ENCODE measurements around the gene OTULIN. TPM values are rescaled to one million over a fixed set of nuclear protein-coding genes. Genes with fewer than 3 reads are reported as not detected.

Gene OTULIN
- total RNA-seq, 2 experiments from 2014 or later = 69.6 to 71.7 TPM

GRCh38 chr5:14683906-14684455 is 19.5 kb downstream of the OTULIN start:
- Mint-ChIP-seq H3K36me3 (ENCODE audit: low read depth) (peaks cover 66% of the 10 kb centered on the region), H3K9me3 (no peaks in the 10 kb centered on the region), H3K27me3 (no peaks in the 10 kb centered on the region), H3K4me3 (no peak overlapping the region), H3K27ac (no peak overlapping the region), H3K4me1 (peaks cover 20% of the 10 kb centered on the region)
- CTCF ChIA-PET = interaction anchor here (1.0 to 5.1 kb wide), 10 partner anchors 9 to 326 kb away, joined by 3 to 25 read pairs (median 7); no protein-coding TSS in a partner anchor
- POLR2A ChIA-PET = interaction anchor here (1.2 to 2.7 kb wide), 4 partner anchors 9 to 24 kb away, joined by 5 to 18 read pairs (median 6); partner anchors contain the start of gene OTULIN
- no peak for DNase-seq

GRCh38 chr5:14684757-14685156 is 20.2 kb downstream of the OTULIN start:
- DNase-seq = no peak
- ChIA-PET CTCF (interaction anchor here (1.1 to 5.1 kb wide), 13 partner anchors 9 to 320 kb away, joined by 3 to 25 read pairs (median 7); no protein-coding TSS in a partner anchor), POLR2A (interaction anchor here (1.2 to 2.7 kb wide), 4 partner anchors 10 to 23 kb away, joined by 5 to 18 read pairs (median 6); partner anchors contain the start of gene OTULIN)
- Mint-ChIP-seq H3K4me3 (no peak overlapping the region), H3K27me3 (no peaks in the 10 kb centered on the region), H3K9me3 (no peaks in the 10 kb centered on the region), H3K27ac (no peak overlapping the region), H3K4me1 (peaks cover 17% of the 10 kb centered on the region), H3K36me3 (ENCODE audit: low read depth) (peaks cover 70% of the 10 kb centered on the region)

- H3K27me3 Mint-ChIP-seq = no peaks in the 10 kb centered on the region
- peaks cover 1% of the 10 kb centered on the region for H3K9me3 Mint-ChIP-seq
- H3K27ac Mint-ChIP-seq = peak overlapping the region; percentile 21
- H3K4me1 Mint-ChIP-seq = peaks cover 15% of the 10 kb centered on the region
- H3K36me3 Mint-ChIP-seq (ENCODE audit: low read depth) = peaks cover 74% of the 10 kb centered on the region
- POLR2A ChIA-PET = interaction anchor here (0.7 to 2.7 kb wide), 8 partner anchors 9 to 317 kb away, joined by 3 to 18 read pairs (median 4); partner anchors contain the start of gene OTULIN
- CTCF ChIA-PET = interaction anchor here (0.6 to 5.1 kb wide), 26 partner anchors 8 to 330 kb away, joined by 3 to 25 read pairs (median 4); no protein-coding TSS in a partner anchor
- DNase-seq = peak; percentile 42
- no peak overlapping the region for H3K4me3 Mint-ChIP-seq
These were observed 21.2 kb downstream of the OTULIN start for GRCh38 chr5:14685757-14686156.

GRCh38 chr5:14686517-14686916 is 22.0 kb downstream of the OTULIN start:
- Mint-ChIP-seq H3K4me1 (peaks cover 15% of the 10 kb centered on the region), H3K27me3 (no peaks in the 10 kb centered on the region), H3K36me3 (ENCODE audit: low read depth) (peaks cover 75% of the 10 kb centered on the region), H3K27ac (no peak overlapping the region), H3K4me3 (no peak overlapping the region), H3K9me3 (peaks cover 1% of the 10 kb centered on the region)
- ChIA-PET POLR2A (interaction anchor here (1.0 to 1.9 kb wide), 5 partner anchors 10 to 316 kb away, joined by 3 to 8 read pairs (median 4); partner anchors contain the start of gene OTULIN), CTCF (interaction anchor here (0.5 to 5.1 kb wide), 10 partner anchors 12 to 317 kb away, joined by 3 to 25 read pairs (median 6); partner anchors contain the start of gene ANKH)
- no peak for DNase-seq

- no peaks in the 10 kb centered on the region for H3K27me3 Mint-ChIP-seq
- peaks cover 15% of the 10 kb centered on the region for H3K4me1 Mint-ChIP-seq
- ChIA-PET CTCF (interaction anchor here (1.6 to 5.1 kb wide), 5 partner anchors 13 to 316 kb away, joined by 5 to 25 read pairs (median 19); no protein-coding TSS in a partner anchor), POLR2A (interaction anchor here (1.9 kb wide), 1 partner anchor 15 kb away, joined by 8 read pairs; no protein-coding TSS in a partner anchor)
- no peak for DNase-seq
- H3K4me3 Mint-ChIP-seq = no peak overlapping the region
- H3K9me3 Mint-ChIP-seq = peaks cover 1% of the 10 kb centered on the region
- peaks cover 75% of the 10 kb centered on the region for H3K36me3 Mint-ChIP-seq (ENCODE audit: low read depth)
- H3K27ac Mint-ChIP-seq = no peak overlapping the region
These were observed 22.6 kb downstream of the OTULIN start for GRCh38 chr5:14687023-14687665.

GRCh38 chr5:14693070-14693469 is 28.6 kb downstream of the OTULIN start:
- no peaks in the 10 kb centered on the region for H3K27me3 Mint-ChIP-seq
- peaks cover 1% of the 10 kb centered on the region for H3K9me3 Mint-ChIP-seq
- ChIA-PET POLR2A (no interaction called here), CTCF (no interaction called here)
- H3K4me3 Mint-ChIP-seq = no peak overlapping the region
- DNase-seq = no peak
- H3K36me3 Mint-ChIP-seq (ENCODE audit: low read depth) = peaks cover 83% of the 10 kb centered on the region
- H3K4me1 Mint-ChIP-seq = peaks cover 12% of the 10 kb centered on the region
- H3K27ac Mint-ChIP-seq = no peak overlapping the region

GRCh38 chr5:14695152-14695551 is 30.6 kb downstream of the OTULIN start:
- no peak for DNase-seq
- H3K9me3 Mint-ChIP-seq = peaks cover 1% of the 10 kb centered on the region
- ChIA-PET POLR2A (interaction anchor here (1.0 kb wide), 1 partner anchor 96 kb away, joined by 3 read pairs; no protein-coding TSS in a partner anchor), CTCF (interaction anchor here (0.6 to 1.0 kb wide), 2 partner anchors 30 to 32 kb away, joined by 3 to 5 read pairs; no protein-coding TSS in a partner anchor)
- no peaks in the 10 kb centered on the region for H3K27me3 Mint-ChIP-seq
- H3K4me3 Mint-ChIP-seq = no peak overlapping the region
- H3K36me3 Mint-ChIP-seq (ENCODE audit: low read depth) = peaks cover 84% of the 10 kb centered on the region
- H3K4me1 Mint-ChIP-seq = peaks cover 30% of the 10 kb centered on the region
- no peak overlapping the region for H3K27ac Mint-ChIP-seq

GRCh38 chr5:14696057-14696456 is 31.5 kb downstream of the OTULIN start:
- H3K9me3 Mint-ChIP-seq = no peaks in the 10 kb centered on the region
- ChIA-PET POLR2A (interaction anchor here (1.0 kb wide), 1 partner anchor 95 kb away, joined by 3 read pairs; no protein-coding TSS in a partner anchor), CTCF (interaction anchor here (1.0 kb wide), 1 partner anchor 31 kb away, joined by 5 read pairs; no protein-coding TSS in a partner anchor)

GRCh38 chr5:14696851-14697250 is 32.3 kb downstream of the OTULIN start:
- Mint-ChIP-seq H3K36me3 (ENCODE audit: low read depth) (peaks cover 80% of the 10 kb centered on the region), H3K27ac (peak overlapping the region; percentile 28), H3K9me3 (no peaks in the 10 kb centered on the region), H3K4me3 (no peak overlapping the region), H3K27me3 (no peaks in the 10 kb centered on the region), H3K4me1 (peaks cover 44% of the 10 kb centered on the region)
- no peak for DNase-seq
- CTCF ChIA-PET = no interaction called here
- POLR2A ChIA-PET = interaction anchor here (1.4 kb wide), 1 partner anchor 11 kb away, joined by 9 read pairs; no protein-coding TSS in a partner anchor

More at GRCh38 chr5:14696057-14696456, 31.5 kb downstream of the OTULIN start:
- Mint-ChIP-seq H3K36me3 (ENCODE audit: low read depth) (peaks cover 80% of the 10 kb centered on the region), H3K4me1 (peaks cover 36% of the 10 kb centered on the region), H3K4me3 (no peak overlapping the region), H3K27ac (peak overlapping the region; percentile 20), H3K27me3 (no peaks in the 10 kb centered on the region)
- DNase-seq = no peak

- DNase-seq = no peak
- H3K27me3 Mint-ChIP-seq = no peaks in the 10 kb centered on the region
- ChIA-PET POLR2A (interaction anchor here (0.9 to 1.4 kb wide), 3 partner anchors 9 to 175 kb away, joined by 3 to 9 read pairs (median 3); no protein-coding TSS in a partner anchor), CTCF (interaction anchor here (1.4 kb wide), 1 partner anchor 305 kb away, joined by 3 read pairs; no protein-coding TSS in a partner anchor)
- peaks cover 60% of the 10 kb centered on the region for H3K4me1 Mint-ChIP-seq
- no peak overlapping the region for H3K27ac Mint-ChIP-seq
- H3K4me3 Mint-ChIP-seq = no peak overlapping the region
- H3K36me3 Mint-ChIP-seq (ENCODE audit: low read depth) = peaks cover 81% of the 10 kb centered on the region
- H3K9me3 Mint-ChIP-seq = no peaks in the 10 kb centered on the region
These were observed 34.0 kb downstream of the OTULIN start for GRCh38 chr5:14698495-14698894.

GRCh38 chr5:14699159-14699558 is 34.6 kb downstream of the OTULIN start:
- H3K27ac Mint-ChIP-seq = peak overlapping the region; percentile 61
- ChIA-PET CTCF (interaction anchor here (1.4 kb wide), 1 partner anchor 305 kb away, joined by 3 read pairs; no protein-coding TSS in a partner anchor), POLR2A (interaction anchor here (0.9 to 1.0 kb wide), 2 partner anchors 9 to 174 kb away, joined by 3 read pairs; no protein-coding TSS in a partner anchor)
- peaks cover 79% of the 10 kb centered on the region for H3K36me3 Mint-ChIP-seq (ENCODE audit: low read depth)
- no peaks in the 10 kb centered on the region for H3K27me3 Mint-ChIP-seq
- DNase-seq = no peak
- peaks cover 65% of the 10 kb centered on the region for H3K4me1 Mint-ChIP-seq
- H3K4me3 Mint-ChIP-seq = no peak overlapping the region
- H3K9me3 Mint-ChIP-seq = no peaks in the 10 kb centered on the region

GRCh38 chr5:14699807-14700400 is 35.4 kb downstream of the OTULIN start:
- Mint-ChIP-seq H3K4me3 (no peak overlapping the region), H3K27me3 (no peaks in the 10 kb centered on the region), H3K9me3 (no peaks in the 10 kb centered on the region), H3K4me1 (peaks cover 73% of the 10 kb centered on the region), H3K27ac (peak overlapping the region; percentile 32), H3K36me3 (ENCODE audit: low read depth) (peaks cover 85% of the 10 kb centered on the region)
- DNase-seq = no peak
- CTCF ChIA-PET = interaction anchor here (1.4 kb wide), 1 partner anchor 304 kb away, joined by 3 read pairs; no protein-coding TSS in a partner anchor
- POLR2A ChIA-PET = interaction anchor here (1.0 kb wide), 1 partner anchor 173 kb away, joined by 3 read pairs; no protein-coding TSS in a partner anchor

All from activated CD4-positive, alpha-beta memory T cell treated with anti-CD3 and anti-CD28 coated beads, Interleukin-2, amount 10 ng/mL, durations not matched to agents 7 days and 5 days (primary cell).